HG03139 (cell line): ENCODE results near the gene C22orf23.
"Not testable (repeated sequence)": the region's sequence is repeated elsewhere in the genome, so short reads cannot be mapped to it uniquely, and the experiment has no call there.

Experiments
- ATAC-seq: cut with Tn5 transposase; IDR thresholded peaks from one replicate; pipeline ENCODE4 v1.9.1; 2021; ENCODE audit not compliant: unreplicated experiment

The C22orf23 gene

GRCh38 chr22:37957232-37957631 lies 3.8 kb upstream of the C22orf23 start:
- no peak for ATAC-seq

GRCh38 chr22:37955825-37956397 lies 2.5 kb upstream of the C22orf23 start:
- not testable (repeated sequence) for ATAC-seq

GRCh38 chr22:37954686-37955085 lies 1.3 kb upstream of the C22orf23 start:
- ATAC-seq, result no peak

- no peak for ATAC-seq
Observed at GRCh38 chr22:37953062-37953436, 352 bp downstream of the C22orf23 start.

- not testable (repeated sequence) for ATAC-seq
Observed at GRCh38 chr22:37952629-37953028, 772 bp downstream of the C22orf23 start.

- no peak for ATAC-seq
Observed at GRCh38 chr22:37951305-37951704, 2.1 kb downstream of the C22orf23 start.

- not testable (repeated sequence) for ATAC-seq
Observed at GRCh38 chr22:37947142-37947795, 6.1 kb downstream of the C22orf23 start.

- not testable (repeated sequence) for ATAC-seq
Observed at GRCh38 chr22:37944423-37944822, 9.0 kb downstream of the C22orf23 start.

GRCh38 chr22:37943825-37944198 lies 9.6 kb downstream of the C22orf23 start:
- no peak for ATAC-seq

GRCh38 chr22:37943136-37943824 lies 10.1 kb downstream of the C22orf23 start:
- no peak for ATAC-seq

- ATAC-seq, result no peak
Observed at GRCh38 chr22:37942133-37942532, 11.3 kb downstream of the C22orf23 start.

- no peak for ATAC-seq
Observed at GRCh38 chr22:37940698-37941376, 12.6 kb downstream of the C22orf23 start.

- ATAC-seq, result peak; percentile 63
Observed at GRCh38 chr22:37933711-37934376, 19.6 kb downstream of the C22orf23 start.

GRCh38 chr22:37932821-37933578 lies 20.4 kb downstream of the C22orf23 start:
- no peak for ATAC-seq

GRCh38 chr22:37932401-37932800 lies 21.0 kb downstream of the C22orf23 start:
- no peak for ATAC-seq

- no peak for ATAC-seq
Observed at GRCh38 chr22:37931893-37932389, 21.5 kb downstream of the C22orf23 start.

- no peak for ATAC-seq
Observed at GRCh38 chr22:37930952-37931440, 22.4 kb downstream of the C22orf23 start.

- no peak for ATAC-seq
Observed at GRCh38 chr22:37930270-37930951, 23.0 kb downstream of the C22orf23 start.

GRCh38 chr22:37929390-37929789 lies 24.0 kb downstream of the C22orf23 start:
- ATAC-seq, result no peak

- no peak for ATAC-seq
Observed at GRCh38 chr22:37927637-37927936, 25.8 kb downstream of the C22orf23 start.
